Stomach (tissue), 9 donors: ENCODE measurements around the gene MAP1S. TPM values are rescaled to one million over a fixed set of nuclear protein-coding genes. Genes with fewer than 3 reads are reported as not detected.

Experiments
- DNase-seq, 2 donors: peaks; one replicate each; pipeline versions ENCODE4 v3.0.0 to v3.0.0-alpha.2; 2013 to 2019
- H3K27ac ChIP-seq, 5 donors: fragments of 200-600 bp in 4 of 5; sonication (generic) in 4 of 5; one replicate each; pipeline ENCODE4 v1.5.1; 2013 to 2019; ENCODE audit warnings: mild to moderate bottlenecking in 1 of 5, moderate library complexity in 1 of 5
- H3K27me3 ChIP-seq, 3 donors: fragments of 200-600 bp; sonication (generic); one replicate each; pipeline ENCODE4 v1.5.1; 2017 to 2019; ENCODE audit warnings: mixed run types in 1 of 3
- H3K36me3 ChIP-seq, 4 donors: fragments of 200-600 bp; sonication (generic); 1 replicate in 3 of 4; 2 replicates in 1 of 4; pipeline ENCODE4 v1.5.1; 2016 to 2019
- H3K4me1 ChIP-seq, 4 donors: fragments of 200-600 bp; sonication (generic); one replicate each; pipeline ENCODE4 v1.5.1; 2016 to 2019
- H3K4me3 ChIP-seq, 4 donors: fragments of 200-600 bp; sonication (generic) in 3 of 4; one replicate each; pipeline ENCODE4 v1.5.1; 2016 to 2019; ENCODE audit warnings: mild to moderate bottlenecking in 1 of 4
- H3K9me3 ChIP-seq, 4 donors: fragments of 200-600 bp; sonication (generic); one replicate each; pipeline ENCODE4 v1.5.1; 2016 to 2019
- CTCF ChIP-seq, 7 experiments: fragments of 450-650 bp in 4 of 7; fragments of 200-600 bp in 3 of 7; sonication (generic) in 3 of 7; IDR thresholded peaks; one replicate each; pipeline ENCODE4 v1.5.1; 2016 to 2019; ENCODE audit warnings: antibody characterized with exemption in 7 of 7, control low read depth in 2 of 7, mild to moderate bottlenecking in 1 of 7
- EP300 ChIP-seq: sonication (generic); formaldehyde crosslinking; IDR thresholded peaks from one replicate; pipeline ENCODE4 v1.6.1; 2017; ENCODE audit warnings: antibody characterized with exemption
- POLR2A ChIP-seq, 4 donors: fragments of 450-650 bp; IDR thresholded peaks; one replicate each; pipeline ENCODE4 v1.6.1; 2016; ENCODE audit warnings: antibody characterized with exemption in 4 of 4, control low read depth in 2 of 4, mild to moderate bottlenecking in 1 of 4, moderate library complexity in 1 of 4
- POLR2AphosphoS5 ChIP-seq, 3 donors: sonication (generic); formaldehyde crosslinking; IDR thresholded peaks; one replicate each; pipeline ENCODE4 v1.6.1; 2016; ENCODE audit warnings: antibody characterized with exemption in 3 of 3
- WGBS, 5 donors: extraction: QIAGEN DNeasy Blood & Tissue Kit in 3 of 5; methylation state at CpG; one replicate each; pipeline versions ENCODE4 v1.1.5 to v1.1.7; 2013 to 2018; 5-methylcytosine and 5-hydroxymethylcytosine counted together
- intact Hi-C: fragments of 100-400 bp; cut with DNase I; formaldehyde crosslinking; loops from one replicate; pipeline ENCODE4 v1.15.1; 2023; ENCODE audit warnings: low total_unique reads
- polyA plus RNA-seq, 3 donors: library from polyadenylated mRNA; stranded (reverse); fragments of 200-250 nt; gene quantifications; one replicate each; pipeline ENCODE4 v1.2.3, GENCODE V29; 2013
- total RNA-seq, 5 donors: library from RNA; depleted of rRNA; stranded (reverse); fragments of >200 nt; gene quantifications; one replicate each; pipeline versions ENCODE4 v1.1.0 to v1.2.3, GENCODE V29; 2014 to 2016
- donor health status: healthy with polysubstance abuse.
- donor health status: Bipolar disorder and iron deficiency.
- donor health status: healthy.

The MAP1S gene
- total and polyA plus RNA-seq, 8 donors, result 8.3 to 193 (median 27.8) TPM

- TF ChIP-seq POLR2A (IDR thresholded peaks at IDR 0.05), result no peak
- TF ChIP-seq POLR2AphosphoS5 (IDR thresholded peaks at IDR 0.05), result no peak
- TF ChIP-seq CTCF (IDR thresholded peaks at IDR 0.05), result no peak
- TF ChIP-seq EP300, result no peak
- 61 to 74% (median 66%) methylated on average over 4 to 5 of the region's 5 CpGs for WGBS, 5 donors
- Histone ChIP-seq H3K4me1 (peaks cover 4 to 21% (median 12%) of the 10 kb centered on the region in 4 donors), H3K4me3 (no peak overlapping the region), H3K27ac (no peak overlapping the region), H3K9me3 (no peaks in the 10 kb centered on the region), H3K27me3 (no peaks in the 10 kb centered on the region), H3K36me3 (no peaks in the 10 kb centered on the region)
- intact Hi-C loops, result no loop called here
- no peak for DNase-seq
Observed at GRCh38 chr19:17758515-17758914, 39.2 kb downstream of the MAP1S start.

- H3K9me3 ChIP-seq, result no peaks in the 10 kb centered on the region
- H3K27ac ChIP-seq, result no peak overlapping the region
- DNase-seq, result no peak
- TF ChIP-seq POLR2A (IDR thresholded peaks at IDR 0.05) (no peak), EP300 (no peak), POLR2AphosphoS5 (IDR thresholded peaks at IDR 0.05) (no peak), CTCF (IDR thresholded peaks at IDR 0.05) (no peak)
- no peaks in the 10 kb centered on the region for H3K27me3 ChIP-seq
- H3K36me3 ChIP-seq, result no peaks in the 10 kb centered on the region
- H3K4me3 ChIP-seq, result no peak overlapping the region
- intact Hi-C loops, result no loop called here
- whole genome bisulfite sequencing, 5 donors, result 73 to 81% (median 75%) methylated on average over 4 of the region's 4 CpGs
- H3K4me1 ChIP-seq, result peaks cover 4 to 24% (median 14%) of the 10 kb centered on the region in 4 donors
Observed at GRCh38 chr19:17761148-17761547, 41.9 kb downstream of the MAP1S start.

- peak in 1 of 2 donors; percentile 53 for DNase-seq
- 62 to 69% (median 66%) methylated on average over 17 of the region's 17 CpGs for WGBS, 5 donors
- intact Hi-C loops, result no loop called here
- H3K36me3 ChIP-seq, result no peaks in the 10 kb centered on the region
- H3K27ac ChIP-seq, result no peak overlapping the region
- H3K9me3 ChIP-seq, result no peaks in the 10 kb centered on the region
- H3K4me1 ChIP-seq, result peaks cover 0 to 20% (median 11%) of the 10 kb centered on the region in 4 donors
- peaks cover 0 to 4% (median 0%) of the 10 kb centered on the region in 3 donors for H3K27me3 ChIP-seq
- TF ChIP-seq CTCF (IDR thresholded peaks at IDR 0.05) (no peak), EP300 (no peak), POLR2A (IDR thresholded peaks at IDR 0.05) (no peak), POLR2AphosphoS5 (IDR thresholded peaks at IDR 0.05) (no peak)
- no peak overlapping the region for H3K4me3 ChIP-seq
Observed at GRCh38 chr19:17762505-17763229, 43.4 kb downstream of the MAP1S start.

GRCh38 chr19:17764348-17764747, 45.1 kb downstream of the MAP1S start:
- Histone ChIP-seq H3K4me1 (peaks cover 0 to 20% (median 9%) of the 10 kb centered on the region in 4 donors), H3K27me3 (peaks cover 0 to 4% (median 0%) of the 10 kb centered on the region in 3 donors), H3K9me3 (no peaks in the 10 kb centered on the region), H3K4me3 (no peak overlapping the region), H3K27ac (peak overlapping the region in 1 of 5 donors; percentile 75), H3K36me3 (no peaks in the 10 kb centered on the region)
- DNase-seq, result no peak
- intact Hi-C loops, result no loop called here
- WGBS, 5 donors, result 83 to 94% (median 90%) methylated on average over 7 of the region's 7 CpGs
- TF ChIP-seq POLR2AphosphoS5 (IDR thresholded peaks at IDR 0.05), result no peak
- TF ChIP-seq CTCF (IDR thresholded peaks at IDR 0.05), result no peak
- TF ChIP-seq EP300, result no peak
- no peak for TF ChIP-seq POLR2A (IDR thresholded peaks at IDR 0.05)
